Sigmoid colon (tissue), 4 donors: ENCODE measurements around the gene NLRP3.

ENCODE experiments used
- CTCF ChIP-seq, 4 experiments: fragments of 450-650 bp in 3 of 4; fragments of 200-600 bp in 1 of 4; IDR thresholded peaks; one replicate each; pipeline ENCODE4 v1.5.1; 2016 to 2019; ENCODE audit warnings: antibody characterized with exemption in 4 of 4, mild to moderate bottlenecking in 3 of 4, moderate library complexity in 2 of 4
- POLR2A ChIP-seq, 2 donors: fragments of 450-650 bp; IDR thresholded peaks; one replicate each; pipeline ENCODE4 v1.6.1; 2016; ENCODE audit warnings: antibody characterized with exemption in 2 of 2, mild to moderate bottlenecking in 2 of 2, moderate library complexity in 2 of 2
- POLR2AphosphoS5 ChIP-seq, 4 donors: sonication (generic); formaldehyde crosslinking; IDR thresholded peaks; one replicate each; pipeline ENCODE4 v1.6.1; 2017; ENCODE audit warnings: antibody characterized with exemption in 4 of 4

GRCh38 chr1:247496581-247497285 lies 80.8 kb downstream of the NLRP3 start:
- TF ChIP-seq CTCF (IDR thresholded peaks at IDR 0.05) (no peak), POLR2A (IDR thresholded peaks at IDR 0.05) (no peak), POLR2AphosphoS5 (IDR thresholded peaks at IDR 0.05) (no peak)
